ENCODE measurements around the gene PLA2G4D. TPM values are rescaled to one million over a fixed set of nuclear protein-coding genes. Genes with fewer than 3 reads are reported as not detected.

The PLA2G4D gene
- total RNA-seq, 4 donors from 2014 or later, result 15.0 to 29.6 (median 24.4) TPM

DNA sequence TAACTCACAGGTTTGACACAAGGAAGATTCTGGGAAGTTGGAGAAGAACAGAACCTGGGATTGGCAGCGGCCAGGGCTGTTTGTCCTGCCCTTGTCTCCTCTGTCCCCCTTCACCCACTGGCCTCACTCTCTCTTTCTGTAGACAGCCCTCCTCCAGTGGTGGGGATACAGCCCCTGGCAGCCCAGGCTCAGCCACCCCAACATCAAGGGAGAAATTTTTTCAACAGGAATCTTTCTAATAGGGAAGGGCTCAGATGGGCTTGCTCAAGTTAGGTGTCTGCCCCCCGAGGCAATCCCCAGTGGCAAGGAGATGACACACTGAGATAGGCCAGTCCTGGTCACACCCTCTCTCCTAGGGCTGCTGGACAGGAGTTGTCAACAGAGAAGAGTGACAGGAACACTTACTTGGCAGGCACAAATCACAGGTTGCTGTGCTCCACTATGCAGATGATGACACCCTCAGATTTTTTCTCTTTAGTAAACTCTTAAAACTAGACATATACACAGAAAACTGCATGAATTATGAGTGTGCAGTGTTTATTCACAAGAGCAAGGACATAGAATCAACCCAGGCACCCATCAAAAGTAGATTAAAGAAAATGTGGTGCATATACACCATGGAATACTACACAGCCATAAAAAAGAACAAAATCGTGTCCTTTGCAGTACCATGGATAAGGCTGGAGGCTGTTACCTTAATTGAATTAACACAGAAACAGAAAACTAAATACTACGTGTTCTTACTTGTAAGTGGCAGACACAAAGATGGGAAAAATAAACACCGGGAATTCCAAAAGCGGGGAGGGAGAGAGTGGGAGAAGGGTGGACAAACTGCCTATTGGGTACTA lies 36.3 kb downstream of the PLA2G4D start:
- peak overlapping the region; percentile 86 for H3K27ac ChIP-seq
- TF ChIP-seq EP300 (IDR thresholded peaks at IDR 0.05), result no peak
- TF ChIP-seq POLR2A (IDR thresholded peaks at IDR 0.05), result no peak

DNA sequence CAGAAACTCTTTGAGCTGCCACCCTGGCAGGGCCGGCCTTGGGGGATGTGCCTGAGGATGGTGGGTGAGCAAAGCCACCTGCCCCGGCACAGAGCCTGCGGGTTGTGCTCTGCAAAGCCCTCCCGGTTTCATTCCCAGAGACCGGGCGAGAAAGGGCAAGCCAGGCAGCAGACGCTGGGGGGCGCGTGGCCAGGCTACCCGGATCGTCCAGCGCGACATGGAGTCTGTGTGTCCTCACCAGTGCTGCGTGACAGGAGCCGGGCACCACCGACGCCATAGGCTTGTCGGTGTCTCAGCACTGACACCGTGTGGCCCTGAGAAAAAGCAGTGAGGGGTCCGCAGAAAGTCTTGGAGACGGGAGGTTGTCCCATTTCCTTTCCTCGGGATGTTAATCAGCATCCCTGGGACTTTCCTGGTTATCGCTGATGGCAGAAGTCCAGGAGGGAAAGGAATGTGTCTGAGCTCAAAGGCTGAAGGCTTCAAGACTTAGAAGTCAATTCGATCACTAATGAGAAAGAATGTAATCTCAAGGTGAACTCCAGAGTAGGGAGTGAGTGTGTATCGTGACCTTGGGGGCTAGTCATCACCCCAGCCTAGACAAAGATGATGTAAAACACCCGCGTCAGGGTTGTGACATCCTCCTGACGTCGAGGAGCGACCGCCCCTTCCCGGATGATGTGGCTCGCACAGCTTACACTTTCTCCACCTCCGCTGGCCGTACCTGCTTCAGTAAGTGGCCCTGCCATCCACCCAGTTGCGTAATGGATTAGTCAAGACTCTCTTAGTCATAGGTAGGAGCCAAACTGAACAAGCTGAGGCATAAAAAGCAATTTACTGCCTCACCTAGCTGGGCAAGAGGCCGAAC lies 37.2 kb downstream of the PLA2G4D start:
- 26% methylated on average over 13 of the region's 37 CpGs for WGBS
- Histone ChIP-seq H3K9me3 (no peaks in the 10 kb centered on the region), H3K27me3 (peaks cover 3% of the 10 kb centered on the region), H3K4me1 (peaks cover 17% of the 10 kb centered on the region), H3K36me3 (no peaks in the 10 kb centered on the region), H3K4me3 (peak overlapping the region; percentile 39), H3K27ac (peak overlapping the region; percentile 86)
- peak in 2 of 3 donors; percentile 47 to 51 for TF ChIP-seq POLR2AphosphoS5 (IDR thresholded peaks at IDR 0.05)
- TF ChIP-seq, protein P1, sequence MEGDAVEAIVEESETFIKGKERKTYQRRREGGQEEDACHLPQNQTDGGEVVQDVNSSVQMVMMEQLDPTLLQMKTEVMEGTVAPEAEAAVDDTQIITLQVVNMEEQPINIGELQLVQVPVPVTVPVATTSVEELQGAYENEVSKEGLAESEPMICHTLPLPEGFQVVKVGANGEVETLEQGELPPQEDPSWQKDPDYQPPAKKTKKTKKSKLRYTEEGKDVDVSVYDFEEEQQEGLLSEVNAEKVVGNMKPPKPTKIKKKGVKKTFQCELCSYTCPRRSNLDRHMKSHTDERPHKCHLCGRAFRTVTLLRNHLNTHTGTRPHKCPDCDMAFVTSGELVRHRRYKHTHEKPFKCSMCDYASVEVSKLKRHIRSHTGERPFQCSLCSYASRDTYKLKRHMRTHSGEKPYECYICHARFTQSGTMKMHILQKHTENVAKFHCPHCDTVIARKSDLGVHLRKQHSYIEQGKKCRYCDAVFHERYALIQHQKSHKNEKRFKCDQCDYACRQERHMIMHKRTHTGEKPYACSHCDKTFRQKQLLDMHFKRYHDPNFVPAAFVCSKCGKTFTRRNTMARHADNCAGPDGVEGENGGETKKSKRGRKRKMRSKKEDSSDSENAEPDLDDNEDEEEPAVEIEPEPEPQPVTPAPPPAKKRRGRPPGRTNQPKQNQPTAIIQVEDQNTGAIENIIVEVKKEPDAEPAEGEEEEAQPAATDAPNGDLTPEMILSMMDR (IDR thresholded peaks at IDR 0.05), result peak; percentile 20 to 59
- no peak for TF ChIP-seq EP300 (IDR thresholded peaks at IDR 0.05)
- peak in 1 of 2 donors; percentile 86 for DNase-seq (ENCODE audit: low spot score in 2 of 2)

More for the DNA sequence above, 36.3 kb downstream of the PLA2G4D start:
- peaks cover 3% of the 10 kb centered on the region for H3K27me3 ChIP-seq
- H3K36me3 ChIP-seq, result no peaks in the 10 kb centered on the region
- 52% methylated on average over 6 of the region's 6 CpGs for WGBS
- H3K4me1 ChIP-seq, result peaks cover 17% of the 10 kb centered on the region
- H3K9me3 ChIP-seq, result no peaks in the 10 kb centered on the region
- H3K4me3 ChIP-seq, result no peak overlapping the region
- DNase-seq (ENCODE audit: low spot score in 2 of 2), result peak in 1 of 2 donors; percentile 69

DNA sequence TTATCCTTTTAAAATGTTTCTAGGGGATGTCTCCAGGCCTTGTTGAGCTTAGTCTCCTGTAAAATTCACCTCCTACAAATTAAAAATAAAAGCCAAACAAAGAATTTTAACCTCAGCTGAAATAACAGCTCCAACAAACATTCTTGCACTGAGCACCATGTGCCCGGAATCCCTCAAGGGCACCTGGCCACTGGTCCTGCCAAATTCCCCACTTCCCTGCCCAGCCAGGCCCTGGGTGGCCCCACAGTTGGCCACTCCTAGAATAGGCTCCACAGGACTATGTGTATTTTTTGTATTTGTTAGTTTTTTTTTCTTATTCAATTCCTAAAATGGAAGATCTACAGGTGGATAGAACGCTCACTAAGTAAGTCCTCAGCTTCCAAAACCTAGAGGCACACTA lies 40.4 kb downstream of the PLA2G4D start:
- Histone ChIP-seq H3K4me1 (peaks cover 27% of the 10 kb centered on the region), H3K36me3 (no peaks in the 10 kb centered on the region), H3K9me3 (no peaks in the 10 kb centered on the region), H3K4me3 (no peak overlapping the region), H3K27ac (no peak overlapping the region), H3K27me3 (peaks cover 3% of the 10 kb centered on the region)
- peak in 1 of 2 donors; percentile 34 for DNase-seq (ENCODE audit: low spot score in 2 of 2)
- TF ChIP-seq POLR2AphosphoS5 (IDR thresholded peaks at IDR 0.05), result no peak
- no peak for TF ChIP-seq EP300 (IDR thresholded peaks at IDR 0.05)
- TF ChIP-seq, protein P1 (IDR thresholded peaks at IDR 0.05), result no peak
- no peak for TF ChIP-seq POLR2A (IDR thresholded peaks at IDR 0.05)
- 70% methylated on average over 2 of the region's 2 CpGs for WGBS

DNA sequence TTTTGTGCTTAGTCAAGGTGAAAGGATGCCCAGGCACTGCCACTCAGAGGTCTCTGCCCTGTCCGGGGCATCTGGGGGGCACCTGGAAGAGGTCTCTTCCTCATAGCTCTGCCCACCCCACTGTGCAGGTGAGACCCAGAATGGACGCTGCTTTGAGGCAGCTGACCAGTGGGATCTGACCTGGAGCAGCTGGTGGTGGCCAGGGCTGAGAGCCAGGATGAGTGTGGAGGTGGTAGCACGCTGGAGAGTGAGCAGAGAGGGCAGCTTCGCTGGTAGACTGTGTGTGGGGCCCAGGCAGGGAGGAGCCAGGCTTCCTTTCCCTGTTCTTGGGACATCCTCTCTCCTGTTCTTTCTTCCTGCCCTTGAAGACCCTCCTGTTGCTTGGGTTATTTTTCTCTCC lies 41.4 kb downstream of the PLA2G4D start:
- DNase-seq (ENCODE audit: low spot score in 2 of 2), result no peak
- no peak for TF ChIP-seq POLR2A (IDR thresholded peaks at IDR 0.05)
- TF ChIP-seq, protein P1 (IDR thresholded peaks at IDR 0.05), result no peak
- TF ChIP-seq EP300 (IDR thresholded peaks at IDR 0.05), result no peak
- TF ChIP-seq POLR2AphosphoS5 (IDR thresholded peaks at IDR 0.05), result no peak
- H3K27me3 ChIP-seq, result peaks cover 3% of the 10 kb centered on the region
- no peak overlapping the region for H3K27ac ChIP-seq
- no peaks in the 10 kb centered on the region for H3K36me3 ChIP-seq
- peaks cover 34% of the 10 kb centered on the region for H3K4me1 ChIP-seq
- no peaks in the 10 kb centered on the region for H3K9me3 ChIP-seq
- H3K4me3 ChIP-seq, result no peak overlapping the region
- WGBS, result 62% methylated on average over 4 of the region's 4 CpGs

DNA sequence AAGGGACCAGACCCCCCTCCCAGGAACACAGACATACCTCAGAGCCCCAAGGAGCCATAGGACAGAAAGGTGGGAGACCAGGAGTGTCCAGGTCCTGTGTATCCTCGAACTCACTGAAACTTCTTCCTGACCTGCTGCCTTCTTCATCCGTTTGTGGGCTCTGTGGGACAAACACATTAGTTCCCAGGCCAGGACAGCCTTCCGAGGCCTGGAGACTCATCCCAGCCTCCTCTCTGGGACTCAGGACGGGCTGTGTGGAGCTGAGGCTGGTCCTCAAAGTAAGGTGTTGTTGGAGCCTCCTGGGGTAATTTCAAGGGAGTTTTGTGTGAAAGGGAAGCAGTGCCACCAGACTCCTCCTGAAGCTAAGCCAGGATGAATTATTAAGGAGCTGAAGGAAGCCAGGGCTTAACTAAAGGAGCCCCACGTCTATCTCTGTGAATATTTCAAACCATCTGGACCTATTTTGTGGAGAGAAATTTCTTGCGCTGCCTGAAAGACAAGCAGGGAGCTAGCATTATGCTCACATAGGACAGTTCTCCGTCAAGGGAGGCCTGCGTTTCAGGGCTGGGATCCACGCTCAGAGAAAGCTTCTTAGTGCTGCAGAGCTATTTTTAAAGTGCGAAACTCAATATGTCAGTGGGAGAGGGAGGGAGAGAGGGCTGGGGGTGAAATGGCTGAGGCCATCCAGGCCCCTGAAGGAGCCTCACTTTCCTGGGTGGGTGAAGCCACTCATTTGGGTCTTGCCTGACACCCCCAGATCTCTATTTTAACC lies 43.7 kb downstream of the PLA2G4D start:
- H3K4me1 ChIP-seq, result peaks cover 21% of the 10 kb centered on the region
- no peak for DNase-seq (ENCODE audit: low spot score in 2 of 2)
- 73% methylated on average over 9 of the region's 10 CpGs for WGBS
- no peaks in the 10 kb centered on the region for H3K36me3 ChIP-seq
- H3K27ac ChIP-seq, result no peak overlapping the region
- TF ChIP-seq, protein P1 (IDR thresholded peaks at IDR 0.05), result no peak
- TF ChIP-seq POLR2AphosphoS5 (IDR thresholded peaks at IDR 0.05), result no peak
- no peak for TF ChIP-seq EP300 (IDR thresholded peaks at IDR 0.05)
- TF ChIP-seq POLR2A (IDR thresholded peaks at IDR 0.05), result no peak
- H3K9me3 ChIP-seq, result no peaks in the 10 kb centered on the region
- H3K27me3 ChIP-seq, result no peaks in the 10 kb centered on the region
- no peak overlapping the region for H3K4me3 ChIP-seq

Measured in suprapubic skin (tissue), 4 donors.